Endometrial microvascular endothelial cells (primary cell): ENCODE results near the gene C1orf226. TPM values are rescaled to one million over a fixed set of nuclear protein-coding genes. Genes with fewer than 3 reads are reported as not detected.

ENCODE experiments used
- in situ Hi-C: cut with HindIII; loops from 2 replicates; pipeline ENCODE4 v1.10.0; 2017; ENCODE audit warnings: low sequenced_read_pairs, low pct_unique_long_range_greater_than_20kb; ENCODE audit errors: inconsistent ontology term
- total RNA-seq: library from RNA; depleted of rRNA; stranded (reverse); fragments of >200 nt; gene quantifications from one replicate; pipeline ENCODE4 v1.2.3, GENCODE V29; 2015; ENCODE audit errors: inconsistent ontology term

Gene C1orf226
- total RNA-seq, 1 donor from 2014 or later = 2.1 TPM

GRCh38 chr1:162381941-162382750, 618 bp downstream of the C1orf226 start:
- in situ Hi-C loops = no loop called here

DNA sequence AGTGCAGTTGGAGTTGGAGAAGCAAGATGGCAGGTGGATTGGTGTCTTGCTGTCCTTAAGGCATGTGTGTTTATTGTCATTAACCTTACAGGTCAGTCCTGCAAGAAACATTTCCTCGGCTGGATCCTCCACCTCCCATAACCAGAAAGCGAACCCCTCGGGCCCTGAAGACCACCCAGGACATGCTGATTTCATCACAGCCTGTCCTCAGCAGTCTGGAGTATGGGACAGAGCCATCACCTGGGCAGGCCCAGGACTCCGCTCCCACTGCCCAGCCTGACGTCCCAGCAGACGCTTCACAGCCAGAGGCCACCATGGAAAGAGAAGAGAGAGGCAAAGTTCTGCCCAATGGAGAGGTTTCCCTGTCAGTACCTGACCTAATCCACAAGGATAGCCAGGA, 1.6 kb downstream of the C1orf226 start:
- in situ Hi-C loops = no loop called here

- in situ Hi-C loops = no loop called here
Observed at GRCh38 chr1:162383516-162383915, 2.0 kb downstream of the C1orf226 start.

DNA sequence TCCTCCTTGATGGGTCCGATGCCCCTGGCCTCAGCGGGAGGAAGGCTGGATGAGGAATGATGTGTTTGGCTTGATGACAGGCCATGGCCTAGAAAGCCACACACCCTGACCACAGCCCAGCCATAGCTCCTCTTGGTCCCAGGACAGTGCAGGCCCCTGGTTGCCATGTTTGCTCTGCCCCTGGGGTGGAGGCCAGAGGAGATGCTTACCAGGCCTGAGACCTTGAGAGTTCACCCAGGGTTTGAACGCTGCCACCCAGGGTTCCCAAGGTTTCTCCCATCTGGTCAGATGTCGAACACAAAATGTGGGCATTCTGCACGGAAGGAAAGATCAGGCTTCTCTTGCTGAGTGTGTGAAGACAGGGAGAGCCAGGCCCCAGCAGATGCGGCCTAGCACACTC, 2.6 kb downstream of the C1orf226 start:
- in situ Hi-C loops = no loop called here

DNA sequence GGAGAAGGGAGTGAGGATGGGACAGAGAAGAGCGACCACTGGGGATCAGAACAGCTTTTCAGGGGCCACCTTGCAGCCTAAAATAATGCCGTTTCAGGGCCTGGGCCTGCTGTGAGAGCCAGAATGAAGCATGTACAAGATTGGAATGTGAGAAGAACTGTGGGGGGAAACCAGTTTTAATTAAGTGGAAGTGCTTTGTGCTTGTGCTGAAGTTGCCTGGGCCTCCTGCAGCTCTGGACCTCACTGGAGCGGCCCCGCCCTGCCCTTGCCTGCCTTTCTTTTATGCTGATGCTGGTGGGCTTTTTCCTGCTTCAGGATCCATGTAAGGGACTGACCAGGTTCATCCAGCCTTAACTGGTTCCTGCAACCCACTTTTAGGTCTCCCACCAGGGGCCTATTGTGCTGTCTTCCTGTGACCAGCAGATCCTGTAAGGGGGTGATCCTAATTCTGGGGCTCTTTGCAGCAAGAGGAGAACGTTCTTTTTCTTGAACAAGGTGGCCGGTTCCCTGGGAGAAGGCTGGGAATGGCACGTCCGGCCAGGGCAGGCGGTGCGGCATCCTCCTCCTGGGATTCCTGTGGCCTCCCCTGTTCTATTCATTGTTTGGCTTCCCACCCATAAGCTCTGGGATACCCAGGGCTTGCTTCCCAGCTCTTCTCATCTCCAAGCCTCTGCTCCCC, 3.2 kb downstream of the C1orf226 start:
- in situ Hi-C loops = no loop called here

GRCh38 chr1:162385280-162385623, 3.7 kb downstream of the C1orf226 start:
- in situ Hi-C loops = no loop called here

GRCh38 chr1:162385702-162386101, 4.2 kb downstream of the C1orf226 start:
- in situ Hi-C loops = no loop called here

- in situ Hi-C loops = no loop called here
Observed at GRCh38 chr1:162386292-162387225, 5.0 kb downstream of the C1orf226 start.

DNA sequence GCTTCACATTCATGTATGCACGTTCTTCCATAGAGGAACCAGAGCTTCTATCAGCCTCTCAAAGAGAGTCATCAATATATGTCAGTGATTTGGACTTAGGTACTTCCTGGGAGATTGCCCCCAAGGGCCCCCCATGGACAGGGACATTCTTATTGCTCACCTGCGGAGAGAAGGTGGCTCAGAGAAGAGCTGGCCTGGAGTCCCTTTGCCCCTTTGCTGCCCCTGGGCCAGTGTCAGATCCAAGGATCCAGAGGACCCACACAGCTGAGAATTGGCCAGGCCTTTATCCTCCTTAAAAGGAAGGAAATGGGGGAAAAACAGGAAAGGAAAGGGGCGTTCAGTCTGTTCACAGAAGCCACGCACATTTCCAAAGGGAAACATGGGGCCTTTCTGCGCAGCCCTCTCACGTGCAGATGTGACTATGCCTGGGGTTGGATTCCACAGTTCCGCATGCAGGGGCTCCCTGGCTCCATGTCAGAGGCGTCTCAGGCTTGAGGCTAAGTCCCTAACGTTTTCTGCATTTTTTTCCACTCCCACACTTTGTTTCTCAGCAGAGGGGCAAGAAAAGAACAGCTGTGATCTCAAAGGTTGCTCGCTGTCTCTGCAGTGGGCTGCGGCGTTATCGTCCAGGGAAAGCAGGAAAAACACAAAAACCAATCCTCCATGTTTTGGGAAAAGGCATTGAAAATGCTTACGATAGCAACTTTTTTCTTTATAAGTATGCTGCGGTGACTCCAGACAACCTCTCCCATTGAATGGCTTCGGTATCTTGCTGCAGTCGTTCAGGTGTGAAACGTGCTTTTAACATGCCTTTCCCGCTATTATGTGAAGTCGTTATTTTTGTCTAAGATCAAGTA, 5.9 kb downstream of the C1orf226 start:
- in situ Hi-C loops = no loop called here

DNA sequence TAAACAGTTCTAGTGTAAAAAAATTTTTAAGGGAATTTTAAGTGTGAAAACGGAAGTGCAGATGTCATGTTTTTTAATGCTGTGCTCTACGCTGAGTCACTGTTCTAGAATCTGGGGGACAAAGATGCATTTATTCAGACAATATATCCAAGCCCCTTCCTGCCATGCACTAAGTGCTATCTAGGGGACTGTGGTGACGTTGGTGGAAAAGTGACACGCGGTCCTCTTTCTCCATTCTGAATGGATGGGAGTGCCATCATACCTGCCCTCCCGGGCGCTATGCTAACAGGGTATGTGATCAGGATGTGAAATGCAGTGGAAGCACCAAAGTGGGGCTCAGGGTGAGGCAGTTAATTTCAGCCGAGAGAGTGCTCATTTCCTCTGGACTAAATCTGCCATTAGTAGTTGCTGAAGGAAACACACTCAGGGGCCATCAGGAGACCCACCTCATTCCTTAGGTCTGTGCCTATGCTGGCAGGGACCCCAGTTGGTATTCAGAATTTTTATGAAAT, 6.6 kb downstream of the C1orf226 start:
- in situ Hi-C loops = no loop called here

- in situ Hi-C loops = no loop called here
Observed at GRCh38 chr1:162388615-162389014, 7.1 kb downstream of the C1orf226 start.

DNA sequence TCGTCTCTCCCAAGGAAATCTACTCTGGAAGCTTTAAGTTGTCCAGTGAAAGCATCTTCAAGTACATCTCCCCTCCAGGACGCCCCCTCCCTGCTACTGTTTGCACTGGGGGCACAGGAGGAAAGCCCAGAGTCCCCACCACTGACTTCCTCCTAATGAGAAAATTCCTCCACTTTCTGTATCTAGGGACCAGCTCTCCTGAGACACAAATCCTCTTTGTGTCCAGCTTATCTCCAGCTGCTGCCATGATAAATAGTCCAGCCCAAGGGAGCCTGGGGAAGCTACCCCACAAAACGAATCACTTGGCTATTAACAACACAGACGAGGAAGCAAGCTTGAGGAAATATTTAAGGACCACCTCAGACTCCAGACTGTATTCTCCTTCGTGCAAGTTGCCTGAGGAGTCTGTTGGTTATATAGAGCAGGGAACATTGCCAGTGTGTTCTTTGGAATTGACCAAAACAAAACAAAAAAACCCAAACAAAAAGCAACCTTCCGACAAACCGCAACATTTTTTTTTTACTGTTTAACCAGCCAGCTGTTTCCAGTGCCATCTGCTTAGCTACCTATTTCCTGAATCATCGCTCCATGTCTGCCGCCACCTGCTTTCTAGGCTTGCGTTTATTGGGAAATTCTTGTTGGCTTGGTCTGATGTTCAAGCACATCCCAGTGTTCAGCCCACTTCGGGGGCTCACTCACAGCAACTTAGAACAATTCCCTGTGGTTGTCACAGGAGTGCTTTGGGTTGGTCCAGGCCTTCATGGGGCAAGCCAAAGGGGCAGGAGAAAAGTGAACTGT, 7.7 kb downstream of the C1orf226 start:
- in situ Hi-C loops = no loop called here

- in situ Hi-C loops = no loop called here
Observed at GRCh38 chr1:162389971-162390370, 8.4 kb downstream of the C1orf226 start.

DNA sequence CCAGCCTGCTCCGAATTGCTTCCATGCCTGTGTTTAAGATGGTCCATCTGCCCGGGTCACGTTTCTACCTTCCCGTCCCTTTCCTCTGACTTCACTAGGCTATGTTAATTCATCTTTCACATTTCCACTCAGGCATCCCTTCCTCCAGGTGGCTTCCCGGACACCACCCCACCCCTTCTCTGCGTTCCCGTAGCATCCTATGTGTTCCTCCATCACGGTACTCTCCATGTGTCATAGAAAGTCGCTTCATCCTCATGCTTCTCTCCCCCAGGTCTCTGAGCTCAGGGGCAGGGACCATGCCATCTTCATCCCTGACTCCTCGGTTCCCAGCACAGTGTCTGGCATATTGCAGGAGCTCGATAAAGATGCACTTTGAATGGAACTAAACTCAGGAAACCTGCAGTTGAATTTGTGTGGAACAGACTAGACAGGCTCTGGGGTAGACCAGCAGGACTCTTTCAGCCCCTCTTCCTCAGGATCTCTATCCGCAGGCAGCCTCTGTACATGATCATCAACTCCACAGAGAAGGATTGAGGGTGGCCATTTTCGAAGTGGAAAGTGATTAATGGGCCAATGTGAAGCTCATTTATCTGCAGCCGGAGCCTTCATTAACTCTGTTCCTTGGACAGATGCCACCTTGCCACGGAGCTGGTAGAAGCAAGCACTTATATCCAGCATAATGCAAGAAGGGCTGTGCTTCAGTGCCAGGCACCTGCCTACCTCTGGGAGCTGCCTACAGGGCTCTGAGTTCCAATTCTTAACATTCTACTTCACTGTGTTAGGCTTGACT, 9.1 kb downstream of the C1orf226 start:
- in situ Hi-C loops = no loop called here

- in situ Hi-C loops = no loop called here
Observed at GRCh38 chr1:162391790-162392563, 10.4 kb downstream of the C1orf226 start.

DNA sequence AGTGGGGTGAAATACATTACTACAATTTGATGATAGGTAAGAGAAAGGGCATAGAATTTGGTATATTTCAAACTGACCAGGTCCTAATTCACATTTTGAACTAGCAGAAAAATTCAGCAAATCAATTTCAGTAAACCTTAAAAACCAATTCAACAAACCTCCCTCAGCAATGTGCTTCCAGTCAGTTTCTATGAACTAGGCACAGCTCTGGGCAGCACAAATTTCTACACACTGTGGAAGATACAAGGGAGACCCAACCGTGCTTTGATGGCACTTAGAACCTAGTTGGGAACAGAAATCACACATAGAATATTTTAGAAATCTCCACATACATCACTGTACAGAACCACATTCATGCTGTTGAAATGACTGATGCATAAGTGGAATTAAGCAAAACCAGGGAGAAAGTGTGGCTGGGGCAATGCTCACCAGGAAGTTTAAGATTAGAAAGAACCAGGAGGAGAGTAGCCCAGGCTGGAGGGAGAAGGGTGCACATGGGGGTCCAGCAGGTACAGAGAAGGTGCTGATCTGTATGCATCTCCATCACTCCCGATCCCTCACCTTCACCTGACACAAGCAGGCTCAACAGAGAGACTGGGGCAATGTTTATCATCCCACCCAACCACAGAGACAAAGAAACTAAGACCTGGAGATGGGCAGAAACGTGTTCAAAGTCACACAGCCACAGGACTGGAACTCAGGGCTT, 14.8 kb downstream of the C1orf226 start:
- in situ Hi-C loops = no loop called here
